K562 (cell line): ENCODE data around the gene TYW5.

Experiments used
- CTCF ChIP-seq, 3 experiments: IDR thresholded peaks in 2 of 3; conservative IDR thresholded peaks in 1 of 3; 2 replicates each; pipeline ENCODE4 v1.5.1; 2011 to 2012; ENCODE audit warnings: low read length in 3 of 3, mild to moderate bottlenecking in 3 of 3, control low read depth in 2 of 3, improper control_type of control experiment in 1 of 3, inconsistent platforms in 1 of 3, low read depth in 1 of 3, mixed read lengths in 1 of 3, moderate library complexity in 1 of 3; ENCODE audit not compliant: insufficient read depth in 2 of 3
- HDAC1 ChIP-seq, 2 experiments: fragments of 450-650 bp; IDR thresholded peaks; 2 replicates each; pipeline ENCODE4 v1.6.1; 2016 to 2017; ENCODE audit warnings: inconsistent platforms in 1 of 2, mild to moderate bottlenecking in 1 of 2, moderate library complexity in 1 of 2
- ID3 ChIP-seq, 2 experiments: fragments of 250-450 bp in 1 of 2; fragments of 450-650 bp in 1 of 2; sonication (Bioruptor Pico) in 1 of 2; IDR thresholded peaks; 2 replicates each; pipeline versions ENCODE4 v1.6.1 to v1.8.0; 2016 to 2021; ENCODE audit warnings: mild to moderate bottlenecking in 2 of 2, moderate library complexity in 2 of 2, missing compliant biosample characterization in 1 of 2, missing genetic modification characterization in 1 of 2
- IRF2 ChIP-seq: sonication (generic); formaldehyde crosslinking; IDR thresholded peaks from 2 replicates; pipeline ENCODE4 v1.8.1; 2022; ENCODE audit warnings: mild to moderate bottlenecking, missing genetic modification reagents
- RCOR1 ChIP-seq, 2 experiments: IDR thresholded peaks; 2 replicates each; pipeline ENCODE4 v1.6.1; 2012; ENCODE audit warnings: low read depth in 2 of 2, low read length in 2 of 2, borderline replicate concordance in 1 of 2, improper control_type of control experiment in 1 of 2

- TF ChIP-seq CTCF (IDR thresholded peaks at IDR 0.05 in 2 of 3, conservative IDR thresholded peaks at IDR 0.05 in 1 of 3; ENCODE audit: insufficient read depth in 2 of 3, low read depth in 1 of 3, low read length in 3 of 3) (no peak), IRF2 (no peak), HDAC1 (IDR thresholded peaks at IDR 0.05) (no peak), ID3 (CRISPR knock-in tag; IDR thresholded peaks at IDR 0.05) (no peak), ID3 (tag; IDR thresholded peaks at IDR 0.05) (no peak), RCOR1 (IDR thresholded peaks at IDR 0.05; ENCODE audit: borderline replicate concordance in 1 of 2, low read depth in 2 of 2, low read length in 2 of 2) (no peak)
Observed at GRCh38 chr2:199926806-199927205, 28.5 kb downstream of the TYW5 start.
